Stomach (tissue), 9 donors: ENCODE data around the gene PLCXD1. TPM values are rescaled to one million over a fixed set of nuclear protein-coding genes. Genes with fewer than 3 reads are reported as not detected.

Experiments used
- DNase-seq, 2 donors: peaks; one replicate each; pipeline versions ENCODE4 v3.0.0 to v3.0.0-alpha.2; 2013 to 2019
- H3K27ac ChIP-seq, 5 donors: fragments of 200-600 bp in 4 of 5; sonication (generic) in 4 of 5; one replicate each; pipeline ENCODE4 v1.5.1; 2013 to 2019; ENCODE audit warnings: mild to moderate bottlenecking in 1 of 5, moderate library complexity in 1 of 5
- H3K27me3 ChIP-seq, 3 donors: fragments of 200-600 bp; sonication (generic); one replicate each; pipeline ENCODE4 v1.5.1; 2017 to 2019; ENCODE audit warnings: mixed run types in 1 of 3
- H3K36me3 ChIP-seq, 4 donors: fragments of 200-600 bp; sonication (generic); 1 replicate in 3 of 4; 2 replicates in 1 of 4; pipeline ENCODE4 v1.5.1; 2016 to 2019
- H3K4me1 ChIP-seq, 4 donors: fragments of 200-600 bp; sonication (generic); one replicate each; pipeline ENCODE4 v1.5.1; 2016 to 2019
- H3K4me3 ChIP-seq, 4 donors: fragments of 200-600 bp; sonication (generic) in 3 of 4; one replicate each; pipeline ENCODE4 v1.5.1; 2016 to 2019; ENCODE audit warnings: mild to moderate bottlenecking in 1 of 4
- H3K9me3 ChIP-seq, 4 donors: fragments of 200-600 bp; sonication (generic); one replicate each; pipeline ENCODE4 v1.5.1; 2016 to 2019
- CTCF ChIP-seq, 7 experiments: fragments of 450-650 bp in 4 of 7; fragments of 200-600 bp in 3 of 7; sonication (generic) in 3 of 7; IDR thresholded peaks; one replicate each; pipeline ENCODE4 v1.5.1; 2016 to 2019; ENCODE audit warnings: antibody characterized with exemption in 7 of 7, control low read depth in 2 of 7, mild to moderate bottlenecking in 1 of 7
- EP300 ChIP-seq: sonication (generic); formaldehyde crosslinking; IDR thresholded peaks from one replicate; pipeline ENCODE4 v1.6.1; 2017; ENCODE audit warnings: antibody characterized with exemption
- POLR2A ChIP-seq, 4 donors: fragments of 450-650 bp; IDR thresholded peaks; one replicate each; pipeline ENCODE4 v1.6.1; 2016; ENCODE audit warnings: antibody characterized with exemption in 4 of 4, control low read depth in 2 of 4, mild to moderate bottlenecking in 1 of 4, moderate library complexity in 1 of 4
- POLR2AphosphoS5 ChIP-seq, 3 donors: sonication (generic); formaldehyde crosslinking; IDR thresholded peaks; one replicate each; pipeline ENCODE4 v1.6.1; 2016; ENCODE audit warnings: antibody characterized with exemption in 3 of 3
- WGBS, 5 donors: extraction: QIAGEN DNeasy Blood & Tissue Kit in 3 of 5; methylation state at CpG; one replicate each; pipeline versions ENCODE4 v1.1.5 to v1.1.7; 2013 to 2018; 5-methylcytosine and 5-hydroxymethylcytosine counted together
- intact Hi-C: fragments of 100-400 bp; cut with DNase I; formaldehyde crosslinking; loops from one replicate; pipeline ENCODE4 v1.15.1; 2023; ENCODE audit warnings: low total_unique reads
- polyA plus RNA-seq, 3 donors: library from polyadenylated mRNA; stranded (reverse); fragments of 200-250 nt; gene quantifications; one replicate each; pipeline ENCODE4 v1.2.3, GENCODE V29; 2013
- total RNA-seq, 5 donors: library from RNA; depleted of rRNA; stranded (reverse); fragments of >200 nt; gene quantifications; one replicate each; pipeline versions ENCODE4 v1.1.0 to v1.2.3, GENCODE V29; 2014 to 2016
- donor health status: healthy with polysubstance abuse.
- donor health status: Bipolar disorder and iron deficiency.
- donor health status: healthy.

Gene PLCXD1
- total and polyA plus RNA-seq, 8 donors, result 8.4 to 114 (median 23.4) TPM

GRCh38 chrX:347351-348117 lies 66.4 kb downstream of the PLCXD1 start:
- intact Hi-C loops, result no loop called here
- Histone ChIP-seq H3K4me3 (no peak overlapping the region), H3K27me3 (no peaks in the 10 kb centered on the region), H3K27ac (no peak overlapping the region), H3K9me3 (no peaks in the 10 kb centered on the region), H3K4me1 (no peaks in the 10 kb centered on the region), H3K36me3 (peaks cover 0 to 35% (median 25%) of the 10 kb centered on the region in 4 donors)
- no peak for DNase-seq
- TF ChIP-seq POLR2A (IDR thresholded peaks at IDR 0.05) (no peak), POLR2AphosphoS5 (IDR thresholded peaks at IDR 0.05) (no peak), CTCF (IDR thresholded peaks at IDR 0.05) (no peak), EP300 (no peak)
- WGBS, 5 donors, result 95 to 99% (median 97%) methylated on average over 34 to 59 of the region's 59 CpGs

- H3K27me3 ChIP-seq, result no peaks in the 10 kb centered on the region
- intact Hi-C loops, result no loop called here
- H3K27ac ChIP-seq, result no peak overlapping the region
- DNase-seq, result no peak
- no peak overlapping the region for H3K4me3 ChIP-seq
- H3K36me3 ChIP-seq, result peaks cover 0 to 36% (median 26%) of the 10 kb centered on the region in 4 donors
- WGBS, 5 donors, result 70 to 81% (median 77%) methylated on average over 11 of the region's 11 CpGs
- no peaks in the 10 kb centered on the region for H3K4me1 ChIP-seq
- TF ChIP-seq CTCF (IDR thresholded peaks at IDR 0.05) (no peak), EP300 (no peak), POLR2AphosphoS5 (IDR thresholded peaks at IDR 0.05) (no peak), POLR2A (IDR thresholded peaks at IDR 0.05) (no peak)
- no peaks in the 10 kb centered on the region for H3K9me3 ChIP-seq
These were observed 67.4 kb downstream of the PLCXD1 start for GRCh38 chrX:348461-349117.

GRCh38 chrX:349196-349595 lies 68.0 kb downstream of the PLCXD1 start:
- Histone ChIP-seq H3K4me3 (no peak overlapping the region), H3K27ac (no peak overlapping the region), H3K9me3 (no peaks in the 10 kb centered on the region), H3K4me1 (no peaks in the 10 kb centered on the region), H3K36me3 (peaks cover 0 to 35% (median 26%) of the 10 kb centered on the region in 4 donors), H3K27me3 (no peaks in the 10 kb centered on the region)
- TF ChIP-seq POLR2AphosphoS5 (IDR thresholded peaks at IDR 0.05) (no peak), POLR2A (IDR thresholded peaks at IDR 0.05) (no peak), EP300 (no peak), CTCF (IDR thresholded peaks at IDR 0.05) (no peak)
- WGBS, 5 donors, result 91 to 96% (median 92%) methylated on average over 18 of the region's 18 CpGs
- intact Hi-C loops, result no loop called here
- no peak for DNase-seq

- intact Hi-C loops, result no loop called here
- H3K36me3 ChIP-seq, result peaks cover 0 to 33% (median 22%) of the 10 kb centered on the region in 4 donors
- no peak overlapping the region for H3K27ac ChIP-seq
- H3K4me1 ChIP-seq, result no peaks in the 10 kb centered on the region
- no peak for DNase-seq
- no peaks in the 10 kb centered on the region for H3K27me3 ChIP-seq
- no peak overlapping the region for H3K4me3 ChIP-seq
- 82 to 87% (median 86%) methylated on average over 10 of the region's 10 CpGs for WGBS, 5 donors
- no peak for TF ChIP-seq EP300
- TF ChIP-seq POLR2A (IDR thresholded peaks at IDR 0.05), result no peak
- TF ChIP-seq CTCF (IDR thresholded peaks at IDR 0.05), result no peak
- TF ChIP-seq POLR2AphosphoS5 (IDR thresholded peaks at IDR 0.05), result no peak
- no peaks in the 10 kb centered on the region for H3K9me3 ChIP-seq
These were observed 68.5 kb downstream of the PLCXD1 start for GRCh38 chrX:349702-350101.
